CD4-positive, alpha-beta T cell (primary cell): ENCODE measurements around the gene SLC35G6. TPM values are rescaled to one million over a fixed set of nuclear protein-coding genes. Genes with fewer than 3 reads are reported as not detected.

Source experiments
- ATAC-seq: fragments of 200-7000 bp; cut with Tn5 transposase; one replicate; pipeline ENCODE4 v1.10.0; 2022; ENCODE audit warnings: mild to moderate bottlenecking; ENCODE audit not compliant: poor library complexity
- CTCF ChIA-PET: fragments of 350-600 bp; sonication (Branson Sonifier 250); formaldehyde crosslinking; loops from one replicate; lab custom pipeline; 2021; ENCODE audit warnings: antibody characterized with exemption, inconsistent platforms; lab: Charles Lee
- POLR2A ChIA-PET: fragments of 350-600 bp; sonication (Branson Sonifier 250); formaldehyde crosslinking; loops from one replicate; lab custom pipeline; 2021; ENCODE audit warnings: antibody characterized with exemption, inconsistent platforms; lab: Charles Lee
- DNase-seq, 14 experiments: peaks; one replicate each; pipeline ENCODE4 v3.0.0-alpha.2; 2013 to 2020; ENCODE audit warnings: mixed read lengths in 2 of 14
- H3K27ac ChIP-seq, 2 donors: one replicate each; pipeline versions ENCODE4 v1.5.1 to v1.7.0; 2013; ENCODE audit warnings: low read length in 2 of 2, low read depth in 1 of 2, mild to moderate bottlenecking in 1 of 2
- H3K27me3 ChIP-seq, 2 experiments: 1 replicate in 1 of 2; 2 replicates in 1 of 2; pipeline versions ENCODE4 v1.6.1 to v1.7.0; 2013; ENCODE audit warnings: low read length in 2 of 2, control low read depth in 1 of 2, mild to moderate bottlenecking in 1 of 2, moderate library complexity in 1 of 2; ENCODE audit not compliant: insufficient read depth in 2 of 2, control insufficient read depth in 1 of 2
- H3K36me3 ChIP-seq: one replicate; pipeline ENCODE4 v1.6.1; 2013; ENCODE audit warnings: low read length, control low read depth; ENCODE audit not compliant: insufficient read depth
- H3K4me1 ChIP-seq: one replicate; pipeline ENCODE4 v1.6.1; 2013; ENCODE audit warnings: low read length, control low read depth; ENCODE audit not compliant: insufficient read depth
- H3K4me3 ChIP-seq: one replicate; pipeline ENCODE4 v1.5.1; 2013; ENCODE audit warnings: mild to moderate bottlenecking, low read length, moderate library complexity
- H3K9me3 ChIP-seq, 2 experiments: 1 replicate in 1 of 2; 2 replicates in 1 of 2; pipeline versions ENCODE4 v1.6.1 to v1.7.0; 2013; ENCODE audit warnings: low read length in 2 of 2, mild to moderate bottlenecking in 2 of 2, control low read depth in 1 of 2, moderate library complexity in 1 of 2; ENCODE audit not compliant: control insufficient read depth in 1 of 2, insufficient read depth in 1 of 2
- H3K27ac Mint-ChIP-seq: one replicate; pipeline ENCODE4 v1.8.0; 2020; ENCODE audit warnings: mixed read lengths
- H3K27me3 Mint-ChIP-seq: one replicate; pipeline ENCODE4 v1.8.0; 2021; ENCODE audit warnings: mixed read lengths
- H3K36me3 Mint-ChIP-seq: one replicate; pipeline ENCODE4 v1.8.0; 2021; ENCODE audit warnings: low read depth, mixed read lengths
- H3K4me1 Mint-ChIP-seq: one replicate; pipeline ENCODE4 v1.8.0; 2021; ENCODE audit warnings: low read depth, mixed read lengths
- H3K4me3 Mint-ChIP-seq: one replicate; pipeline ENCODE4 v1.8.0; 2020; ENCODE audit warnings: mild to moderate bottlenecking, mixed read lengths
- H3K9me3 Mint-ChIP-seq: one replicate; pipeline ENCODE4 v1.8.0; 2020; ENCODE audit warnings: mixed read lengths
- CTCF ChIP-seq: fragments of 200-600 bp; IDR thresholded peaks from one replicate; pipeline ENCODE4 v1.8.0; 2022; ENCODE audit warnings: antibody characterized with exemption, mild to moderate bottlenecking
- intact Hi-C, 2 experiments: fragments of 100-400 bp; cut with DNase I in 1 of 2; cut with micrococcal nuclease in 1 of 2; formaldehyde crosslinking; loops; one replicate each; pipeline versions ENCODE4 v1.15.1 to v1.9.0; 2023 to 2025; cut with DNase I, micrococcal nuclease
- total RNA-seq, 174 experiments: library from RNA in 2 of 174; stranded (reverse) in 2 of 174; gene quantifications; one replicate each; pipeline ENCODE4 v1.2.3 and lab custom pipeline; 2021 to 2026

The SLC35G6 gene
- total RNA-seq, 2 experiments from 2014 or later: 0.17 TPM; not detected in 1

- peaks cover 48% of the 10 kb centered on the region for H3K36me3 Mint-ChIP-seq
- Histone ChIP-seq H3K9me3 (no peaks in the 10 kb centered on the region), H3K27ac (peak overlapping the region; percentile 99), H3K4me3 (peak overlapping the region; percentile 87), H3K4me1 (peaks cover 69% of the 10 kb centered on the region), H3K36me3 (peaks cover 7% of the 10 kb centered on the region), H3K27me3 (no peaks in the 10 kb centered on the region)
- DNase-seq (peak; percentile 91 to 97 (median 95)), ATAC-seq (peak; percentile 65)
- ChIA-PET CTCF (interaction anchor here (6.2 kb wide), 1 partner anchor 46 kb away, joined by 61 read pairs; no protein-coding TSS in a partner anchor), POLR2A (interaction anchor here (0.6 to 6.6 kb wide), 35 partner anchors 6 to 812 kb away, joined by 3 to 156 read pairs (median 7); partner anchors contain the start of genes ACAP1, CHRNB1, CTC1 and CTDNEP1)
- peak overlapping the region; percentile 99 for H3K27ac Mint-ChIP-seq
- TF ChIP-seq CTCF: no peak
- H3K4me3 Mint-ChIP-seq: peak overlapping the region; percentile 94
- H3K27me3 Mint-ChIP-seq: no peaks in the 10 kb centered on the region
- peaks cover 68% of the 10 kb centered on the region for H3K4me1 Mint-ChIP-seq
- intact Hi-C loops: loop anchor here (1.0 to 10.0 kb wide), 10 partner anchors 28 to 671 kb away; partner anchors contain the start of genes EIF5A (in 1 of the 2), PER1 (in 1 of the 2), SENP3 (in 1 of the 2) and SLC16A13 (in 1 of the 2)
- H3K9me3 Mint-ChIP-seq: no peaks in the 10 kb centered on the region
Observed at GRCh38 chr17:7483255-7484066, 2.2 kb downstream of the SLC35G6 start.

- CTCF ChIA-PET: interaction anchor here (0.9 to 6.2 kb wide), 3 partner anchors 44 to 77 kb away, joined by 3 to 61 read pairs (median 6); no protein-coding TSS in a partner anchor
- POLR2A ChIA-PET: interaction anchor here (0.6 to 6.6 kb wide), 36 partner anchors 7 to 811 kb away, joined by 3 to 156 read pairs (median 6); partner anchors contain the start of genes ACAP1, CHRNB1, CNTROB and CTC1
- peak within 1 kb of the TSS; percentile 87 for H3K4me3 ChIP-seq
- intact Hi-C loops: loop anchor here (1.0 to 10.0 kb wide), 10 partner anchors 29 to 671 kb away; partner anchors contain the start of genes EIF5A (in 1 of the 2), PER1 (in 1 of the 2), SENP3 (in 1 of the 2) and SLC16A13 (in 1 of the 2)
- H3K4me1 ChIP-seq: peaks cover 73% of the 10 kb centered on the region
- peak; percentile 66 for ATAC-seq
- DNase-seq: peak; percentile 96 to 100 (median 98)
- Mint-ChIP-seq H3K36me3 (peaks cover 50% of the 10 kb centered on the region), H3K9me3 (no peaks in the 10 kb centered on the region), H3K4me1 (peaks cover 72% of the 10 kb centered on the region), H3K27me3 (no peaks in the 10 kb centered on the region), H3K27ac (peak within 1 kb of the TSS; percentile 99), H3K4me3 (peak within 1 kb of the TSS; percentile 94)
- TF ChIP-seq CTCF: no peak
- H3K27ac ChIP-seq: peak within 1 kb of the TSS; percentile 99
- H3K27me3 ChIP-seq: no peaks in the 10 kb centered on the region
- no peaks in the 10 kb centered on the region for H3K9me3 ChIP-seq
- H3K36me3 ChIP-seq: peaks cover 7% of the 10 kb centered on the region
Observed at GRCh38 chr17:7484067-7484918, 3.0 kb downstream of the SLC35G6 start, which contains the start of gene POLR2A. Gene POLR2A, plus strand, starts transcription at chr17:7484366.
